Measurements from ENCODE around the gene THYN1.

Gene THYN1

GRCh38 chr11:134243913-134244312, 9.2 kb downstream of the THYN1 start:
- Histone ChIP-seq H3K9ac (ENCODE audit: low read length) (no peak overlapping the region), H3K4me1 (ENCODE audit: low read length) (peaks cover 12% of the 10 kb centered on the region), H3K27me3 (replicated peaks; ENCODE audit: insufficient read depth, low read length) (no peaks in the 10 kb centered on the region), H3K4me3 (ENCODE audit: low read length) (no peak overlapping the region), H3K9me3 (replicated peaks; ENCODE audit: insufficient read depth, low read length) (no peaks in the 10 kb centered on the region), H3K4me2 (ENCODE audit: low read depth, low read length) (no peak overlapping the region), H4K20me1 (ENCODE audit: insufficient read depth, low read length) (no peaks in the 10 kb centered on the region), H3K27ac (ENCODE audit: low read length) (no peak overlapping the region), H3K36me3 (replicated peaks; ENCODE audit: insufficient read depth, low read length) (no peaks in the 10 kb centered on the region; the same call in 1 of the 2 replicates), H3K79me2 (ENCODE audit: low read length) (no peaks in the 10 kb centered on the region), H3K9me2 (replicated peaks; ENCODE audit: insufficient read depth, low read length) (no peaks in the 10 kb centered on the region), H2AFZ (ENCODE audit: low read length) (no peak overlapping the region), H3F3A (ENCODE audit: insufficient read depth, low read length) (peaks cover 12% of the 10 kb centered on the region; the same call in 1 of the 2 replicates)
- TF ChIP-seq EZH2 (optimal IDR thresholded peaks at IDR 0.05; ENCODE audit: low read depth, low read length), result no peak
- TF ChIP-seq CTCF (IDR thresholded peaks at IDR 0.05; ENCODE audit: low read length), result no peak
- no peak for TF ChIP-seq EZH2phosphoT487 (IDR thresholded peaks at IDR 0.05; ENCODE audit: low read length)
- DNase-seq, result no peak

GRCh38 chr11:134242376-134242775, 10.8 kb downstream of the THYN1 start:
- H3K4me2 ChIP-seq (ENCODE audit: low read depth, low read length), result no peak overlapping the region
- no peaks in the 10 kb centered on the region for H3K79me2 ChIP-seq (ENCODE audit: low read length)
- H4K20me1 ChIP-seq (ENCODE audit: insufficient read depth, low read length), result no peaks in the 10 kb centered on the region
- DNase-seq, result no peak
- TF ChIP-seq EZH2 (optimal IDR thresholded peaks at IDR 0.05; ENCODE audit: low read depth, low read length), result no peak
- TF ChIP-seq EZH2phosphoT487 (IDR thresholded peaks at IDR 0.05; ENCODE audit: low read length), result no peak
- no peak for TF ChIP-seq CTCF (IDR thresholded peaks at IDR 0.05; ENCODE audit: low read length)
- no peaks in the 10 kb centered on the region for H3F3A ChIP-seq (ENCODE audit: insufficient read depth, low read length)
- no peaks in the 10 kb centered on the region for H3K9me2 ChIP-seq (replicated peaks; ENCODE audit: insufficient read depth, low read length)
- no peaks in the 10 kb centered on the region; the same call in 1 of the 2 replicates for H3K36me3 ChIP-seq (replicated peaks; ENCODE audit: insufficient read depth, low read length)
- no peak overlapping the region for H3K9ac ChIP-seq (ENCODE audit: low read length)
- no peak overlapping the region for H2AFZ ChIP-seq (ENCODE audit: low read length)
- no peak overlapping the region for H3K27ac ChIP-seq (ENCODE audit: low read length)
- H3K4me1 ChIP-seq (ENCODE audit: low read length), result no peaks in the 10 kb centered on the region
- H3K27me3 ChIP-seq (replicated peaks; ENCODE audit: insufficient read depth, low read length), result no peaks in the 10 kb centered on the region
- no peaks in the 10 kb centered on the region for H3K9me3 ChIP-seq (replicated peaks; ENCODE audit: insufficient read depth, low read length)
- H3K4me3 ChIP-seq (ENCODE audit: low read length), result no peak overlapping the region

GRCh38 chr11:134240592-134240991, 12.6 kb downstream of the THYN1 start:
- Histone ChIP-seq H3F3A (ENCODE audit: insufficient read depth, low read length) (no peaks in the 10 kb centered on the region), H3K36me3 (replicated peaks; ENCODE audit: insufficient read depth, low read length) (no peaks in the 10 kb centered on the region; the same call in 1 of the 2 replicates), H3K9me3 (replicated peaks; ENCODE audit: insufficient read depth, low read length) (no peaks in the 10 kb centered on the region), H3K4me1 (ENCODE audit: low read length) (no peaks in the 10 kb centered on the region), H2AFZ (ENCODE audit: low read length) (no peak overlapping the region), H3K4me3 (ENCODE audit: low read length) (no peak overlapping the region), H3K9ac (ENCODE audit: low read length) (no peak overlapping the region), H3K9me2 (replicated peaks; ENCODE audit: insufficient read depth, low read length) (no peaks in the 10 kb centered on the region), H3K4me2 (ENCODE audit: low read depth, low read length) (no peak overlapping the region), H4K20me1 (ENCODE audit: insufficient read depth, low read length) (no peaks in the 10 kb centered on the region), H3K27me3 (replicated peaks; ENCODE audit: insufficient read depth, low read length) (no peaks in the 10 kb centered on the region), H3K27ac (ENCODE audit: low read length) (no peak overlapping the region), H3K79me2 (ENCODE audit: low read length) (0 out of 2 replicates have a peak, but pooled peaks cover 3% of the 10 kb centered on the region)
- no peak for DNase-seq
- TF ChIP-seq EZH2 (optimal IDR thresholded peaks at IDR 0.05; ENCODE audit: low read depth, low read length) (no peak), CTCF (IDR thresholded peaks at IDR 0.05; ENCODE audit: low read length) (no peak), EZH2phosphoT487 (IDR thresholded peaks at IDR 0.05; ENCODE audit: low read length) (no peak)

All from MM.1S (cell line).